KMS-11 (cell line): ENCODE measurements around the gene BASP1.

Experiments
- H2AFZ ChIP-seq: fragments of 200-600 bp; sonication (generic); 2 replicates; pipeline ENCODE4 v1.6.1; 2016; ENCODE audit warnings: antibody characterized with exemption, mixed run types, low read depth
- H3K27ac ChIP-seq: fragments of 200-600 bp; sonication (generic); 2 replicates; pipeline ENCODE4 v1.6.1; 2016; ENCODE audit warnings: mild to moderate bottlenecking, mixed run types
- H3K27me3 ChIP-seq: fragments of 200-600 bp; sonication (generic); 2 replicates; pipeline ENCODE4 v1.6.1; 2017; ENCODE audit warnings: mild to moderate bottlenecking, low read depth, mixed run types, moderate library complexity; ENCODE audit not compliant: insufficient read depth
- H3K36me3 ChIP-seq: fragments of 200-600 bp; sonication (generic); 2 replicates; pipeline ENCODE4 v1.6.1; 2017; ENCODE audit warnings: mild to moderate bottlenecking, mixed run types; ENCODE audit not compliant: insufficient read depth
- H3K4me1 ChIP-seq: fragments of 200-600 bp; sonication (generic); 2 replicates; pipeline ENCODE4 v1.6.1; 2016; ENCODE audit warnings: mild to moderate bottlenecking, low read depth, mixed run types; ENCODE audit not compliant: poor library complexity, severe bottlenecking
- H3K4me2 ChIP-seq: fragments of 200-600 bp; sonication (generic); 2 replicates; pipeline ENCODE4 v1.7.0; 2016; ENCODE audit warnings: mild to moderate bottlenecking, mixed run types
- H3K4me3 ChIP-seq: fragments of 200-600 bp; sonication (generic); IDR thresholded peaks from 2 replicates; pipeline ENCODE4 v1.6.1; 2017; ENCODE audit warnings: low read depth, low read length, mixed read lengths; ENCODE audit not compliant: insufficient read depth
- H3K79me2 ChIP-seq: fragments of 200-600 bp; sonication (generic); 2 replicates; pipeline ENCODE4 v1.6.1; 2016; ENCODE audit warnings: low read depth, mixed run types; ENCODE audit not compliant: insufficient read depth
- H3K9ac ChIP-seq: fragments of 200-600 bp; sonication (generic); 2 replicates; pipeline ENCODE4 v1.6.1; 2016; ENCODE audit warnings: mild to moderate bottlenecking, mixed run types
- H4K20me1 ChIP-seq: fragments of 200-600 bp; sonication (generic); 2 replicates; pipeline ENCODE4 v1.6.1; 2016; ENCODE audit warnings: mild to moderate bottlenecking, mixed run types; ENCODE audit not compliant: insufficient read depth
- TF ChIP-seq, protein P1 (sequence below): fragments of 200-600 bp; sonication (generic); conservative IDR thresholded peaks from 2 replicates; pipeline ENCODE4 v1.6.1; 2017; ENCODE audit warnings: low read depth, mild to moderate bottlenecking, antibody characterized with exemption, low read length, moderate library complexity, mixed read lengths

The BASP1 gene, protein sequence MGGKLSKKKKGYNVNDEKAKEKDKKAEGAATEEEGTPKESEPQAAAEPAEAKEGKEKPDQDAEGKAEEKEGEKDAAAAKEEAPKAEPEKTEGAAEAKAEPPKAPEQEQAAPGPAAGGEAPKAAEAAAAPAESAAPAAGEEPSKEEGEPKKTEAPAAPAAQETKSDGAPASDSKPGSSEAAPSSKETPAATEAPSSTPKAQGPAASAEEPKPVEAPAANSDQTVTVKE

DNA sequence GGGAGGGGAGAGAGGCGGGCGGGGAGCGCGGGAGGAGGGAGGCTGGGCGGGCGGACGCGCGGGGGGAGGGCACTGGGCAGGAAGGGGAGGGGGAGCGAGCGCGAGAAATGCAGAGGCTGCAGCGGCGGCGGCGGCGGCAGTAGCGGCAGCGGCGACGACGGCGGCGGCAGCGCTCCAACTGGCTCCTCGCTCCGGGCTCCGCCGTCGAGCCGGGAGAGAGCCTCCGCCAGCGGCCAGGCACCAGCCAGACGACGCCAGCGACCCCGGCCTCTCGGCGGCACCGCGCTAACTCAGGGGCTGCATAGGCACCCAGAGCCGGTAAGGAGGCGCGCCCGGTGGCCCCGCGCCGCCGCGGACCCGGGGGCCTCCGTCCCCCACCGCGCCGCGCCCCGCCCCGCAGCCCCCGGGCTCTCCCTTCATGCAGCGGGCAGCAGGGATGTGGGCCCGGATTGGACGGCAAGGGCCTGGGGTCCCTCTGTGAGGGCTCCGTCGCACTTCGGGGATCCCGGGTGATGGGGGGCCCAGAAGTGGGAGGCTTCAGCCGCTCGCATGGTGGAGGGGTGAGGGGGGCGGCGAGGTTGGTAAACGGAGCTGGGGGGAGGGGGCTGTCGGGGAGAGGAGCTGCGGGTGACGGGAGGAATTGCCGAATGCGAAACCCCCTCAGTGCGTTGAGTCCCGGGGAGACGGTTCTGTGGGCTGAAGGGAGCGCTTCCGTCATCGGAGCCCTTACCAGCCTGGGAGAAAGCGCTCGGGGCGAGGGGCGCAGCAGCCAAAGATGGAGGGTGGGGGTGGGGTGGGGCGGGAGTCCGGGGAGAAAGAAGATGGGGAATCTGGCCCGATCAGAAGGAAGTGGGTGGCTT is at the start of gene BASP1:
Gene BASP1 (plus strand): TSS at position 139 of the 860 bp plus-strand sequence. CDS start 57,586 bp downstream, outside the sequence.
- no peaks in the 10 kb centered on the region for H4K20me1 ChIP-seq
- TF ChIP-seq, protein P1, sequence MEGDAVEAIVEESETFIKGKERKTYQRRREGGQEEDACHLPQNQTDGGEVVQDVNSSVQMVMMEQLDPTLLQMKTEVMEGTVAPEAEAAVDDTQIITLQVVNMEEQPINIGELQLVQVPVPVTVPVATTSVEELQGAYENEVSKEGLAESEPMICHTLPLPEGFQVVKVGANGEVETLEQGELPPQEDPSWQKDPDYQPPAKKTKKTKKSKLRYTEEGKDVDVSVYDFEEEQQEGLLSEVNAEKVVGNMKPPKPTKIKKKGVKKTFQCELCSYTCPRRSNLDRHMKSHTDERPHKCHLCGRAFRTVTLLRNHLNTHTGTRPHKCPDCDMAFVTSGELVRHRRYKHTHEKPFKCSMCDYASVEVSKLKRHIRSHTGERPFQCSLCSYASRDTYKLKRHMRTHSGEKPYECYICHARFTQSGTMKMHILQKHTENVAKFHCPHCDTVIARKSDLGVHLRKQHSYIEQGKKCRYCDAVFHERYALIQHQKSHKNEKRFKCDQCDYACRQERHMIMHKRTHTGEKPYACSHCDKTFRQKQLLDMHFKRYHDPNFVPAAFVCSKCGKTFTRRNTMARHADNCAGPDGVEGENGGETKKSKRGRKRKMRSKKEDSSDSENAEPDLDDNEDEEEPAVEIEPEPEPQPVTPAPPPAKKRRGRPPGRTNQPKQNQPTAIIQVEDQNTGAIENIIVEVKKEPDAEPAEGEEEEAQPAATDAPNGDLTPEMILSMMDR = no peak
- no peak within 1 kb of the TSS for H3K4me3 ChIP-seq
- peak within 1 kb of the TSS; percentile 14; the same call in 1 of the 2 replicates for H3K27ac ChIP-seq
- H3K36me3 ChIP-seq = no peaks in the 10 kb centered on the region
- H3K9ac ChIP-seq = peak within 1 kb of the TSS; percentile 44; the same call in 1 of the 2 replicates
- no peaks in the 10 kb centered on the region for H3K27me3 ChIP-seq
- peak within 1 kb of the TSS; percentile 96 for H2AFZ ChIP-seq
- peak within 1 kb of the TSS; percentile 92 for H3K4me2 ChIP-seq
- peaks cover 33% of the 10 kb centered on the region for H3K79me2 ChIP-seq
- H3K4me1 ChIP-seq = peaks cover 39% of the 10 kb centered on the region

DNA sequence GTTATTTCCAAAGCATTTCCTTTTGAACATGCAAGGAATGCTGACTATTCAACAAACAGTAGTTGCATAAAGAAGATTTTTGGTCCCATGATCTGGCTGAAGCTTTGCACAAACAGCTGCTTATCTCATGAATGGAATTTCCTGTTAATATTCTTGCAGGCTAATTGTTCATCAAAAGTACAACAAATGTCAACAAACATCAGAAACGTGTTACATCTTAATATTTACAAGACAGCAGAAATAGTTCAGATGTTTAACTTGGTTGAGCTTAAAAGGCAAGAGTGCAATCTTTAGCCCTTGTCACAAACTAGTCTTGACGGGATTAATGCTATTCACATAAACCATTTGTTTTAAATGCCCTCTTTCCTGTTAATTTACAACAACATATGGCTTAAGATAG is 47.9 kb upstream of the BASP1 start:
- H3K27ac ChIP-seq = no peak overlapping the region
- H3K4me1 ChIP-seq = no peaks in the 10 kb centered on the region
- no peak overlapping the region for H3K4me3 ChIP-seq
- H3K9ac ChIP-seq = no peak overlapping the region
- H3K4me2 ChIP-seq = no peak overlapping the region
- H3K36me3 ChIP-seq = no peaks in the 10 kb centered on the region
- TF ChIP-seq, protein P1 = no peak
- no peaks in the 10 kb centered on the region for H3K27me3 ChIP-seq
- no peaks in the 10 kb centered on the region for H3K79me2 ChIP-seq
- H4K20me1 ChIP-seq = no peaks in the 10 kb centered on the region
- no peak overlapping the region for H2AFZ ChIP-seq

DNA sequence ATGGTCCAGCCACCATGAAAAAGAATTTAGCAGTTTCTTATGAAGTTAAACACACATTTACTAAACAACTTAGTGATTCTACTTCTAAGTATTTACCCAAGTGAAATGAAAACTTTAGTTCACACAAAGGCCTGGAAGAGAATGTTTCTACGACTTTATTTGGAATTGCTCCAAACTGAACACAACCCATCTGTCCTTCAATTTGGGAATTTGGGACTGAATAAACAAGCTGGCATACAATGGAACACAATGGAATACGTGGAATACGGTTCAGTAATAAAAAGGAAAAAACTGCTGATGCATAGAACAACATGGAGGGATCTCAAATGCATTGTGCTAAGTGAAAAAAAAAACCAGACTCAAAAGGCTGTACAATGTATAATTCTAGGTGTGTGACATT is 44.6 kb upstream of the BASP1 start:
- Histone ChIP-seq H3K79me2 (no peaks in the 10 kb centered on the region), H3K27me3 (no peaks in the 10 kb centered on the region), H3K36me3 (no peaks in the 10 kb centered on the region), H3K27ac (no peak overlapping the region), H3K4me3 (no peak overlapping the region), H3K9ac (no peak overlapping the region), H2AFZ (no peak overlapping the region), H3K4me1 (no peaks in the 10 kb centered on the region), H3K4me2 (no peak overlapping the region), H4K20me1 (no peaks in the 10 kb centered on the region)
- TF ChIP-seq, protein P1 = no peak

DNA sequence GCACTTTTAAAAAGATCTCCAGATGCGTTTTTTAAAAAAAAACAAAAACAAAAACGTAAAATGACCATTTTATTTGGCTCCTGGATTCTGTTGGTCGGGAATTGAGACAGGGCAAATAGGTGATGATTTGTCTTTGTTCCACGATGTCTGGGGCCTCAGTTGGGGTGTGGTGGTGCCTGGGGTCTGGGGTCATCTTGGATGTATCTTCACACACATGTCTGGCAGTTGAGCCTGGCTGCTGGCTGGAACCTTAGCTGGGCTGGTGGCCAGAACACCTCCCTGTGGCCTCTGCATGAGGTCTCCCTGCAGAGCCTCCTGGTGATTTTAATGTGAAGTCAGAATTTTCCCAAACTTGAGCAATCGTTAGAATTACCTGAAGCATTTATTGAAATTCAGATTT is 42.5 kb upstream of the BASP1 start:
- Histone ChIP-seq H3K4me1 (no peaks in the 10 kb centered on the region), H3K4me3 (no peak overlapping the region), H4K20me1 (no peaks in the 10 kb centered on the region), H3K27ac (no peak overlapping the region), H3K4me2 (no peak overlapping the region), H3K36me3 (no peaks in the 10 kb centered on the region), H3K27me3 (no peaks in the 10 kb centered on the region), H3K79me2 (no peaks in the 10 kb centered on the region), H3K9ac (no peak overlapping the region), H2AFZ (no peak overlapping the region)
- TF ChIP-seq, protein P1 = no peak
